ENCODE results near the gene HTR3C. TPM values are rescaled to one million over a fixed set of nuclear protein-coding genes. Genes with fewer than 3 reads are reported as not detected.

HTR3C gene
- total RNA-seq, 4 donors from 2014 or later, result 0.48 TPM; not detected in 3

DNA sequence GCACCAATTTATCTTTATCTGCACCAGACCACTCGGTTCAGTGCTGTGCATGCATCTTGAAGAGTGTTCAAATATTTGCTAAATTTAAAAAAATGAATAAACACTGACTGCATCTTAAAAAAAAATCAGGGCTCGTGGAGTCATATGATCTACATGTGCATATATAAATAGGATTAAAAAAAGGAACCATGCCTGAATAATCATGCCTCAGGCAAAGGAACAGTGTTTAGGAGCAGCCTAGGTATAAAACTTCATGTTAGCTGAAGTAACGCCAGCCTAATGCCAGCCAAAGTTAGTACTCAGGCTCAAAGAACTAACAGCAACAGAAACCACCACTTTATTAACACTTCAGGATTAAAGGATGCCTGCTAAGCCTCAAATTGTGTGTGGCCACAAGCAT lies 44.7 kb upstream of the HTR3C start:
- in situ Hi-C loops (cut with MboI; ENCODE audit: low pct_ligation_motif_present in 1 of 4, low pct_unique_long_range_greater_than_20kb in 1 of 4, low sequenced_read_pairs in 3 of 4), result no loop called here
- no peaks in the 10 kb centered on the region for H3K27me3 ChIP-seq
- no peak overlapping the region for H3K4me3 ChIP-seq
- peaks cover 0 to 60% (median 35%) of the 10 kb centered on the region in 4 donors for H3K4me1 ChIP-seq
- peak overlapping the region; percentile 72 to 86 (median 78) for H3K27ac ChIP-seq
- H3K36me3 ChIP-seq, result peaks cover 0 to 7% (median 0%) of the 10 kb centered on the region in 4 donors
- no peak for DNase-seq
- no peaks in the 10 kb centered on the region for H3K9me3 ChIP-seq
- intact Hi-C loops (cut with DNase I; ENCODE audit: low total_unique reads), result no loop called here
- no peak for TF ChIP-seq POLR2A (IDR thresholded peaks at IDR 0.05)
- TF ChIP-seq POLR2AphosphoS5 (IDR thresholded peaks at IDR 0.05), result no peak
- TF ChIP-seq EP300 (IDR thresholded peaks at IDR 0.05; ENCODE audit: low read depth), result no peak
- TF ChIP-seq, protein P1, sequence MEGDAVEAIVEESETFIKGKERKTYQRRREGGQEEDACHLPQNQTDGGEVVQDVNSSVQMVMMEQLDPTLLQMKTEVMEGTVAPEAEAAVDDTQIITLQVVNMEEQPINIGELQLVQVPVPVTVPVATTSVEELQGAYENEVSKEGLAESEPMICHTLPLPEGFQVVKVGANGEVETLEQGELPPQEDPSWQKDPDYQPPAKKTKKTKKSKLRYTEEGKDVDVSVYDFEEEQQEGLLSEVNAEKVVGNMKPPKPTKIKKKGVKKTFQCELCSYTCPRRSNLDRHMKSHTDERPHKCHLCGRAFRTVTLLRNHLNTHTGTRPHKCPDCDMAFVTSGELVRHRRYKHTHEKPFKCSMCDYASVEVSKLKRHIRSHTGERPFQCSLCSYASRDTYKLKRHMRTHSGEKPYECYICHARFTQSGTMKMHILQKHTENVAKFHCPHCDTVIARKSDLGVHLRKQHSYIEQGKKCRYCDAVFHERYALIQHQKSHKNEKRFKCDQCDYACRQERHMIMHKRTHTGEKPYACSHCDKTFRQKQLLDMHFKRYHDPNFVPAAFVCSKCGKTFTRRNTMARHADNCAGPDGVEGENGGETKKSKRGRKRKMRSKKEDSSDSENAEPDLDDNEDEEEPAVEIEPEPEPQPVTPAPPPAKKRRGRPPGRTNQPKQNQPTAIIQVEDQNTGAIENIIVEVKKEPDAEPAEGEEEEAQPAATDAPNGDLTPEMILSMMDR (IDR thresholded peaks at IDR 0.05), result no peak
- 48 to 67% methylated on average over 3 of the region's 3 CpGs for WGBS, 2 donors (ENCODE audit: low coverage in 1 of 2)

DNA sequence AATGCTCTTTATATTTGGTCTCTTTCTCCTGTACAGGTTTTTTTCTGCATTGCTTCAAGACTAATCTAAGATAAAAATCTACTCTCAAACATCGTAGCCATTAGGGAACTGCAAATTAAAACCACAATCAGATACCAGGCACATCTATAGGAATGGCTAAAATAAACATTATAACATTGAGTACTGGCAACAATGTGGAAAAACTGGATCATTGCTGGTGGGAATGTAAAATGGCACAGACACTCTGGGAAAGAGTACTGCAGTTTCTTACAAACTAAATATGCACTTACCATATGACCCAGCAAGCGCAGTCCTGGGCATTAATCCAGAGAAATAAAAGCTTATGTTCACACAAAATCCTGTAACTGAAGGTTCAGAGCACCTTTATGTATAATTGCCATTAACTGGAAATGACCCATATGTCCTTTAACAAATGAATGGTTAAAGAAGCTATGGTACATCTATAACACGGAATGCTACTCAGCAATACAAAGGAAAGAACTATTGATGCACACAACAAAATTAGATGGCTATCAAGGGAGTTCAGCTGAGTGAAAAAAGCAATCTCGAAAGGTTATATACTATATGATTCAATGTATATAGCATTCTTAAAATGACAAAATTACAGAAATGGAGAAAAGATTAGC lies 41.5 kb upstream of the HTR3C start:
- intact Hi-C loops (cut with DNase I; ENCODE audit: low total_unique reads), result no loop called here
- H3K36me3 ChIP-seq, result peaks cover 0 to 7% (median 0%) of the 10 kb centered on the region in 4 donors
- 66 to 78% methylated on average over 4 of the region's 4 CpGs for WGBS, 2 donors (ENCODE audit: low coverage in 1 of 2)

DNA sequence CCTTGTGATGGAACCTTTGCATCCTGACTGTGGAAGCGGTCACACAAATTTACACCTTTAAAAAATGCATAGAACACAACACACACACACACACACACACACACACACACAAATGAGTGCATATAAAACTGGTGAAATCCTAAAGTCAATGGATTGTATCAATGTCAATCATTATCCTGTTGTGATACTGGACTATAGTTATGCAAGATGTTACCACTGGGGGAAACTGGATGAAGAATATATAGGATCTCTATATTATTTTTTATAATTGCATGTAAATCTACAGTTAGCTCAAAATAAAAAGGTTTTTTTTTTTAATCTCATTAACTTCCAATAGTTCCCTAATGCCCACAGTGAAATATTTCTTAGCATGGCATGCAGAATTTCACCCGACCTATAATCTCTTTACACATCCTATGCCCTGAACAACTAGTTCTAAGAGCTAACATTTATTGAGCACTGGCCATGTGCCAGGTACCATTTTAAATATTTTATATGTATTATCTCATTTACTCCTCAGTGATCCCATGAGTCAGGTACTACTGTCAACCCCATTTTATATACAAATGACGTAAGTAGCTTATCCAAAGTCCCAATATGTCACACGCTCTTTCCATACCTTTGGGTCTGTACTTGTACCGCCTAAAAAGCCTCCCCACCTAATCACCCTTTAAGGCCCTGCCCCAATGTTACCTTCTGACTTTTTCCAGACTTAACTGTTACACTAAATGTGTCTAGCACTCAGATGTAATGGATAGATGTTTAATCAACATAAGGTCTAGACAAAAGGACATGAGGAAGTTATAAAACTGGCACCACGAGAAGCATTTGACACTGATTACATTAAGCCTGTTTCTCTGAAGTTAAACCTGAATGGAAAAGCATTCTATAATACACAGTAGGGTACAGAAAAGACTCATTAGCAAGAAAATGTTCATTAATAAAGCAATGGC lies 40.6 kb upstream of the HTR3C start:
- peak; percentile 46 for DNase-seq
- TF ChIP-seq POLR2A (IDR thresholded peaks at IDR 0.05) (no peak), POLR2AphosphoS5 (IDR thresholded peaks at IDR 0.05) (peak in 1 of 3 donors; percentile 65), EP300 (IDR thresholded peaks at IDR 0.05; ENCODE audit: low read depth) (no peak)
- TF ChIP-seq, protein P1 (IDR thresholded peaks at IDR 0.05), result peak in 1 of 5 experiments; percentile 19
- Histone ChIP-seq H3K9me3 (no peaks in the 10 kb centered on the region), H3K27ac (peak overlapping the region; percentile 18 to 64 (median 40)), H3K4me3 (no peak overlapping the region), H3K4me1 (peaks cover 14 to 66% (median 40%) of the 10 kb centered on the region in 4 donors), H3K36me3 (peaks cover 0 to 7% (median 0%) of the 10 kb centered on the region in 4 donors), H3K27me3 (no peaks in the 10 kb centered on the region)
- in situ Hi-C loops (cut with MboI; ENCODE audit: low pct_ligation_motif_present in 1 of 4, low pct_unique_long_range_greater_than_20kb in 1 of 4, low sequenced_read_pairs in 3 of 4), result no loop called here
- WGBS, 2 donors (ENCODE audit: low coverage in 1 of 2), result 51 to 58% methylated on average over 5 to 6 of the region's 6 CpGs
- intact Hi-C loops (cut with DNase I; ENCODE audit: low total_unique reads), result no loop called here

More for the DNA sequence above, 41.5 kb upstream of the HTR3C start:
- TF ChIP-seq POLR2A (IDR thresholded peaks at IDR 0.05) (no peak), EP300 (IDR thresholded peaks at IDR 0.05; ENCODE audit: low read depth) (no peak), POLR2AphosphoS5 (IDR thresholded peaks at IDR 0.05) (no peak)
- TF ChIP-seq, protein P1 (IDR thresholded peaks at IDR 0.05), result no peak
- DNase-seq, result no peak
- H3K4me3 ChIP-seq, result no peak overlapping the region
- H3K27ac ChIP-seq, result peak overlapping the region in 1 of 4 donors; percentile 15
- H3K4me1 ChIP-seq, result peaks cover 7 to 66% (median 39%) of the 10 kb centered on the region in 4 donors
- in situ Hi-C loops (cut with MboI; ENCODE audit: low pct_ligation_motif_present in 1 of 4, low pct_unique_long_range_greater_than_20kb in 1 of 4, low sequenced_read_pairs in 3 of 4), result no loop called here
- no peaks in the 10 kb centered on the region for H3K27me3 ChIP-seq
- no peaks in the 10 kb centered on the region for H3K9me3 ChIP-seq

Data from transverse colon (tissue), 4 donors.